OCI-LY7 (cell line): ENCODE results near the gene CNGA1. TPM values are rescaled to one million over a fixed set of nuclear protein-coding genes. Genes with fewer than 3 reads are reported as not detected.

Source experiments
- BruUV-seq: library from RNA; stranded (reverse); fragments of 400-500 nt; replicated peaks from 2 replicates; lab custom pipeline; 2021; lab: Mats Ljungman, UMichigan
- CTCF ChIA-PET: fragments of 300-600 bp; sonication (Branson Sonifier 250); formaldehyde crosslinking; loops from one replicate; lab custom pipeline; 2022; ENCODE audit warnings: antibody characterized with exemption; ENCODE audit not compliant: unreplicated experiment; lab: Charles Lee
- POLR2A ChIA-PET: fragments of 300-600 bp; sonication (Branson Sonifier 250); formaldehyde crosslinking; loops from one replicate; lab custom pipeline; 2022; ENCODE audit warnings: antibody characterized with exemption; lab: Charles Lee
- DNase-seq: peaks from one replicate; pipeline ENCODE4 v3.0.0-alpha.2; 2015; ENCODE audit warnings: low spot score
- H2AFZ ChIP-seq: fragments of 200-600 bp; sonication (generic), shearing (Covaris generic); 2 replicates; pipeline ENCODE4 v1.6.1; 2014; ENCODE audit warnings: mild to moderate bottlenecking, antibody characterized with exemption, low read length, moderate library complexity
- H3K27ac ChIP-seq: fragments of 200-600 bp; sonication (generic); 2 replicates; pipeline ENCODE4 v1.5.1; 2014; ENCODE audit warnings: mixed run types, low read depth, mild to moderate bottlenecking, moderate library complexity, low read length, inconsistent platforms; ENCODE audit not compliant: poor library complexity, severe bottlenecking
- H3K36me3 ChIP-seq: fragments of 200-600 bp; sonication (generic); 2 replicates; pipeline ENCODE4 v1.6.1; 2014; ENCODE audit warnings: mild to moderate bottlenecking, antibody characterized with exemption, low read length, moderate library complexity, mixed read lengths; ENCODE audit not compliant: insufficient read depth
- H3K4me1 ChIP-seq: fragments of 200-600 bp; sonication (generic); 2 replicates; pipeline ENCODE4 v1.5.1; 2014; ENCODE audit warnings: mild to moderate bottlenecking, low read length; ENCODE audit not compliant: insufficient read depth, poor library complexity, severe bottlenecking
- H3K4me2 ChIP-seq: fragments of 200-600 bp; sonication (generic); 2 replicates; pipeline ENCODE4 v1.6.1; 2014; ENCODE audit warnings: mild to moderate bottlenecking, low read length
- H3K4me3 ChIP-seq: fragments of 200-600 bp; sonication (generic); 2 replicates; pipeline ENCODE4 v1.5.1; 2014; ENCODE audit warnings: mild to moderate bottlenecking, low read depth, low read length; ENCODE audit not compliant: poor library complexity, severe bottlenecking
- H3K79me2 ChIP-seq: fragments of 200-600 bp; sonication (generic); 2 replicates; pipeline ENCODE4 v1.6.1; 2016; ENCODE audit warnings: low read depth, mild to moderate bottlenecking, low read length, moderate library complexity, mixed read lengths; ENCODE audit not compliant: insufficient read depth
- H3K9me2 ChIP-seq: fragments of 200-600 bp; sonication (generic); 2 replicates; pipeline ENCODE4 v1.6.1; 2016; ENCODE audit warnings: mild to moderate bottlenecking, low read length, mixed read lengths; ENCODE audit not compliant: insufficient read depth
- H3K9me3 ChIP-seq: fragments of 200-600 bp; sonication (generic); 2 replicates; pipeline ENCODE4 v1.6.1; 2014; ENCODE audit warnings: mild to moderate bottlenecking, mixed run types, low read length, mixed read lengths
- H4K20me1 ChIP-seq: fragments of 200-600 bp; sonication (generic); 2 replicates; pipeline ENCODE4 v1.6.1; 2014; ENCODE audit warnings: mild to moderate bottlenecking, antibody characterized with exemption, low read length, moderate library complexity, mixed read lengths; ENCODE audit not compliant: insufficient read depth
- CTCF ChIP-seq: fragments of 200-600 bp; sonication (generic); conservative IDR thresholded peaks from 2 replicates; pipeline ENCODE4 v1.5.1; 2014; ENCODE audit warnings: mild to moderate bottlenecking, antibody characterized with exemption, low read length, moderate library complexity, mixed read lengths
- EZH2phosphoT487 ChIP-seq: fragments of 200-600 bp; sonication (generic); IDR thresholded peaks from 2 replicates; pipeline ENCODE4 v1.6.1; 2018; ENCODE audit warnings: low read depth, borderline replicate concordance, mild to moderate bottlenecking, mixed run types, antibody characterized with exemption, low read length, moderate library complexity, mixed read lengths
- intact Hi-C: fragments of 100-400 bp; cut with micrococcal nuclease; formaldehyde crosslinking; loops from one replicate; pipeline ENCODE4 v1.10.0; 2022; ENCODE audit not compliant: unreplicated experiment
- total RNA-seq, 2 experiments: library from RNA; depleted of rRNA in 1 of 2; stranded (reverse); fragments of >200 nt in 1 of 2; shearing (Covaris generic) in 1 of 2; gene quantifications; 2 replicates each; pipeline ENCODE4 v1.2.3, GENCODE V29; 2014 to 2022

Gene CNGA1
- total RNA-seq, 2 experiments from 2014 or later = not detected

DNA sequence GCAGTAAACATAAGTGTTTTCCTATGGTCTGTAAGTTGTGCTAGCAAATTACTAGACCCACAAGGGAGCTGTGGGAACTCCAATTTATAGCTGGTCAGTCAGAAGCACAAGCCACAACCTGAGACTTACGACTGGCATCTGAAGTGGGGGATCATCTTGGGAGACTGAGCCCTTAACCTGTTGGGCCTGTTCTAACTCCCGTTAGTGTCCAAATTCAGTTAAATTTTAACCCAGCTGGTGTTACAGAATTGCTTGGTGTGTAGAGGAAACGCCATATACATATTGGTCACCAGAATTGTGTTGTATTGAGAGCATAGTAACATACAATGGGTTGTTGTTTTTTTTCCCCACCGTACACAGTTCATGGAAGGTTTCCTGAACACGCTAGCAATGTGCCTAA lies 77.0 kb downstream of the CNGA1 start:
- Histone ChIP-seq H3K4me3 (no peak overlapping the region), H3K9me3 (no peaks in the 10 kb centered on the region), H3K27ac (no peak overlapping the region), H3K79me2 (no peaks in the 10 kb centered on the region), H2AFZ (no peak overlapping the region), H3K4me2 (no peak overlapping the region), H4K20me1 (no peaks in the 10 kb centered on the region), H3K4me1 (no peaks in the 10 kb centered on the region), H3K9me2 (no peaks in the 10 kb centered on the region), H3K36me3 (no peaks in the 10 kb centered on the region)
- ChIA-PET POLR2A (interaction anchor here (0.9 to 1.9 kb wide), 2 partner anchors 12 to 24 kb away, joined by 3 to 4 read pairs; no protein-coding TSS in a partner anchor), CTCF (no interaction called here)
- DNase-seq = no peak
- no TSS peak for BruUV-seq
- intact Hi-C loops = no loop called here
- TF ChIP-seq CTCF = no peak
- TF ChIP-seq EZH2phosphoT487 = no peak

DNA sequence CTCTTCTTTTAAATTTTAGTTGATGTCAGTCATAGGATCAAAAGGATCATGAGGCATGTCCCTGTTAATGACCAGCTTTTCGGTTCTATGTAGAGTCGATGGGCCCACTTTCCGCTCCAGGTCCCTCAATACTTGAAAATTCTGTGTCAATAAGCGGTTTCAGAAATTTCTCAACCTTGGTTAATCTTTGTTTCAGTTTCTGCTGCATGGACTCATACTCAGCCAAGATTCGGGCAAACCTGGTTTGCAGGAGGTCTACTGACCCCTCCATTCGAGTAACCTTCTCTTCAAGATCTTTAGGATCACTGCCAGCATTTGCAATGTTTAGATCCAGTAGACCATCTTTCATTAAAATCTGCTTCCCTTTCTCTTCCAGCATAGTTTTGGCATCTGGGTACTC lies 80.1 kb downstream of the CNGA1 start:
- POLR2A ChIA-PET = no interaction called here
- intact Hi-C loops = no loop called here
- no peak for DNase-seq
- BruUV-seq = no TSS peak
- H3K4me1 ChIP-seq = no peaks in the 10 kb centered on the region
- no peak for TF ChIP-seq EZH2phosphoT487
- no peak for TF ChIP-seq CTCF
- H3K36me3 ChIP-seq = no peaks in the 10 kb centered on the region
- H3K27ac ChIP-seq = no peak overlapping the region
- no peaks in the 10 kb centered on the region for H3K79me2 ChIP-seq
- H3K4me2 ChIP-seq = no peak overlapping the region
- CTCF ChIA-PET = no interaction called here
- H4K20me1 ChIP-seq = no peaks in the 10 kb centered on the region
- no peak overlapping the region for H2AFZ ChIP-seq
- no peaks in the 10 kb centered on the region for H3K9me2 ChIP-seq
- no peaks in the 10 kb centered on the region for H3K9me3 ChIP-seq
- H3K4me3 ChIP-seq = no peak overlapping the region

- POLR2A ChIA-PET = no interaction called here
- no peaks in the 10 kb centered on the region for H3K36me3 ChIP-seq
- H2AFZ ChIP-seq = no peak overlapping the region
These were observed 82.6 kb downstream of the CNGA1 start for GRCh38 chr4:47933840-47934239.

More at GRCh38 chr4:47933840-47934239, 82.6 kb downstream of the CNGA1 start:
- H3K9me3 ChIP-seq = no peaks in the 10 kb centered on the region
- no peak overlapping the region for H3K27ac ChIP-seq
- H3K79me2 ChIP-seq = no peaks in the 10 kb centered on the region
- H3K4me3 ChIP-seq = no peak overlapping the region
- intact Hi-C loops = loop anchor here (1.0 to 5.0 kb wide), 4 partner anchors 97 to 267 kb away; partner anchors contain the start of gene CORIN
- H3K4me1 ChIP-seq = no peaks in the 10 kb centered on the region
- CTCF ChIA-PET = no interaction called here
- H3K4me2 ChIP-seq = no peak overlapping the region
- no peaks in the 10 kb centered on the region for H3K9me2 ChIP-seq
- DNase-seq = peak; percentile 64
- TF ChIP-seq EZH2phosphoT487 (no peak), CTCF (peak; percentile 91)
- no peaks in the 10 kb centered on the region for H4K20me1 ChIP-seq
- no TSS peak for BruUV-seq
